GM21423 (cell line): ENCODE data around the gene RER1.

Experiments
- ATAC-seq: cut with Tn5 transposase; IDR thresholded peaks from one replicate; pipeline ENCODE4 v1.9.1; 2021; ENCODE audit warnings: mild to moderate bottlenecking, moderate library complexity; ENCODE audit not compliant: unreplicated experiment

Gene RER1

DNA sequence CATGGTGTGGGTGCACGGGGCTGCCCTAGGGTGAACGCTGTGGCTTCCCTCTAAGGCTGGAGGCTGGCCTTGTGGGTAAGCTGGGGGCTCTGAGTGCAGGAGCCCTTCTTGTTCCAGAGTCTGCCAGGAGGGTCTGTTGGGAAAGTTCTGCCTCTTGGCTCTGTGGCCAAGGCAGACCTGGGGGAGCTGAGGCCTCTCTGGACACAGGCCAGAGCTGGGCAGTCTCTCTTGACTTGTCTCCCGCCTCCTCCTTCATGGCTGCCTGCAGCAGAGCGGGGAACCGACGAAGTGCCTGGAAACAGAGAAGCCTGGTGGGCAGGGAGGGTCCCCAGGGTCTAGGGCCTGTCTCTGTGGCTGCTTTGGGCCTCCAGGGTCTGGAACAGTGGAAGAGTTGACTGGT is 51.0 kb downstream of the RER1 start:
- ATAC-seq, result no peak

GRCh38 chr1:2443277-2444137 is 51.9 kb downstream of the RER1 start:
- no peak for ATAC-seq

- ATAC-seq, result no peak
These were observed 52.5 kb downstream of the RER1 start for GRCh38 chr1:2444138-2444591.

DNA sequence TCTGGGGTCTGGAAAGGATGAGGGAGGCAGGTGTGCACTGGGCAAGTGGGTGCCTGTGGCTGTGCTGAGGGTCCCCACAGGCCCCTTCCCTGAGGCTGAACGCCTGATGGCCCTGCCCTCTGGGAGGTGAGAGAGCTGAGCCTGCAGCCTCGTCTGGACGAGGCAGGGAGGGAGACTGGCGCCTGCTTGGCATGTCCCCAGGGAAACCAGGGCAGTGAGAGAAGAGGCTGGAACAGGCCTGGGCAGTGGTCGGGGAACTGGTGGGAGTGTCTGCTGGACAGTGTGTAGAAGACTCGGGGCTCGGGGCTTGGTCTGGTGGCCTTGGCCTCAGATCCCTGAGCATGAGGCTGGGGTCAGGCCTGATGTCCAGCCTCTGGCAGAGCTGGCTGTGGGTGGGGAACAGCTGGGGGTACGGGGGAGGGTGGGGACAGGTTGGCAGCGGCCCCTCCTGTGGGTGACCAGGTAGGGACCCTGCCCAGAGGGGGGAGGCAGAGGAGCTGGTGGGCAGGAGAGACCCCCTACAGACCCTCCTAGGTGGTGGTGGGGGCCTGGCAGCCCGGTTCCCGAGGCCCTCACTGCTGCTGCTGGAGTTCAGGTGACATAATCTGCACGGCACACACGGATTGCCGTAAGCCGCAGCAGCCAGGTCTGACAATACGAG is 53.7 kb downstream of the RER1 start:
- no peak for ATAC-seq

DNA sequence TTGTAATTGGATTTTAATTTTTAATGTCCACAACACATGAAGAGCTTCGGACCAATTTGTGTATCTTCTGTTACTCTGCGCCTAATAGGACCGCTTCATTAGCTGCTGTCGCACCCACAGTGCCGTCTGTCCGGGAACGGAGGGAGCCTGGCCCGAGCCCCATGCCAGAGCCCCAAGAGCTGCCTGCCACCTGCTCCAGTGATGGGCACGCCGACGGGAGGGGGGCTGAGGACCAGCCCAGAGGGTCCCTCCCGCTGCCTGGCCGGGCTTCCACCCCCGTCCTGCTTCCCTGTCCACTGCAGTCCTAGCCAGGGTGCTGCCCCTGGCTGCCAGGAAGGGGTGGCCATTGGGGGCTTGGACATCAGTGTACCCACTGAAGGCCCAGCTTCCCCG is 54.2 kb downstream of the RER1 start:
- no peak for ATAC-seq

GRCh38 chr1:2446394-2446793 is 54.8 kb downstream of the RER1 start:
- ATAC-seq, result no peak

GRCh38 chr1:2446861-2447260 is 55.2 kb downstream of the RER1 start:
- no peak for ATAC-seq

GRCh38 chr1:2447276-2448097 is 55.8 kb downstream of the RER1 start:
- ATAC-seq, result no peak

GRCh38 chr1:2448098-2448445 is 56.4 kb downstream of the RER1 start:
- ATAC-seq, result no peak

GRCh38 chr1:2449636-2450454 is 58.2 kb downstream of the RER1 start:
- no peak for ATAC-seq

- ATAC-seq, result no peak
These were observed 60.1 kb downstream of the RER1 start for GRCh38 chr1:2451741-2452140.

- ATAC-seq, result no peak
These were observed 60.7 kb downstream of the RER1 start for GRCh38 chr1:2452201-2452931.

- ATAC-seq, result no peak
These were observed 61.3 kb downstream of the RER1 start for GRCh38 chr1:2452932-2453315.

GRCh38 chr1:2454227-2454626 is 62.6 kb downstream of the RER1 start:
- no peak for ATAC-seq
